PC-9 (cell line): ENCODE results near the gene MTCL3.

Experiments
- BruUV-seq: library from RNA; stranded (reverse); fragments of 400-500 nt; replicated peaks from 2 replicates; lab custom pipeline; 2021; lab: Mats Ljungman, UMichigan
- CTCF ChIA-PET: fragments of 300-600 bp; sonication (Branson Sonifier 250); formaldehyde crosslinking; loops from one replicate; lab custom pipeline; 2022; ENCODE audit warnings: antibody characterized with exemption; lab: Charles Lee
- POLR2A ChIA-PET: fragments of 300-600 bp; sonication (Branson Sonifier 250); formaldehyde crosslinking; loops from one replicate; lab custom pipeline; 2022; ENCODE audit warnings: antibody characterized with exemption; ENCODE audit not compliant: unreplicated experiment; lab: Charles Lee
- DNase-seq, 2 experiments: peaks; one replicate each; pipeline versions ENCODE4 v3.0.0 to v3.0.0-alpha.2; 2015 to 2022; ENCODE audit warnings: mixed read lengths in 1 of 2
- H2AFZ ChIP-seq: fragments of 200-600 bp; sonication (generic); 2 replicates; pipeline ENCODE4 v1.8.1; 2017; ENCODE audit warnings: antibody characterized with exemption
- H3F3A ChIP-seq: fragments of 200-600 bp; sonication (generic); 2 replicates; pipeline ENCODE4 v1.8.1; 2017; ENCODE audit warnings: antibody characterized with exemption, mild to moderate bottlenecking, low read depth; ENCODE audit not compliant: insufficient read depth
- H3K27ac ChIP-seq: fragments of 200-600 bp; sonication (generic); 2 replicates; pipeline ENCODE4 v1.6.1; 2016; ENCODE audit warnings: mixed run types
- H3K27me3 ChIP-seq: fragments of 200-600 bp; sonication (generic); 2 replicates; pipeline ENCODE4 v1.6.1; 2016; ENCODE audit warnings: low read depth, mixed run types; ENCODE audit not compliant: insufficient read depth
- H3K36me3 ChIP-seq: fragments of 200-600 bp; sonication (generic); 2 replicates; pipeline ENCODE4 v1.6.1; 2016; ENCODE audit warnings: low read depth, mixed run types
- H3K4me1 ChIP-seq: fragments of 200-600 bp; sonication (generic); replicated peaks from 2 replicates; pipeline ENCODE4 v1.6.1; 2016; ENCODE audit warnings: mixed run types; ENCODE audit not compliant: insufficient read depth
- H3K4me2 ChIP-seq: fragments of 200-600 bp; sonication (generic); 2 replicates; pipeline ENCODE4 v1.6.1; 2017; ENCODE audit warnings: mixed run types
- H3K4me3 ChIP-seq: fragments of 200-600 bp; sonication (generic); 2 replicates; pipeline ENCODE4 v1.6.1; 2016; ENCODE audit warnings: mixed run types
- H3K79me2 ChIP-seq: fragments of 200-600 bp; sonication (generic); 2 replicates; pipeline ENCODE4 v1.6.1; 2017; ENCODE audit warnings: low read depth, mixed run types
- H3K9me2 ChIP-seq: fragments of 200-600 bp; sonication (generic); 2 replicates; pipeline ENCODE4 v1.8.1; 2017; ENCODE audit warnings: mild to moderate bottlenecking; ENCODE audit not compliant: insufficient read depth
- H3K9me3 ChIP-seq: fragments of 200-600 bp; sonication (generic); 2 replicates; pipeline ENCODE4 v1.8.1; 2016; ENCODE audit warnings: low read depth; ENCODE audit not compliant: insufficient read depth
- H4K20me1 ChIP-seq: fragments of 200-600 bp; sonication (generic); 2 replicates; pipeline ENCODE4 v1.8.1; 2017; ENCODE audit not compliant: insufficient read depth
- CTCF ChIP-seq: fragments of 200-600 bp; sonication (generic); conservative IDR thresholded peaks from 2 replicates; pipeline ENCODE4 v1.6.1; 2017; ENCODE audit warnings: mixed run types, antibody characterized with exemption, mild to moderate bottlenecking, moderate library complexity
- EZH2 ChIP-seq: fragments of 200-600 bp; sonication (generic); IDR thresholded peaks from 2 replicates; pipeline ENCODE4 v1.8.0; 2017; ENCODE audit warnings: antibody characterized with exemption, low read depth
- intact Hi-C: fragments of 100-400 bp; cut with micrococcal nuclease; formaldehyde crosslinking; loops from one replicate; pipeline ENCODE4 v1.10.0; 2022; ENCODE audit not compliant: unreplicated experiment

Gene MTCL3

GRCh38 chr6:127475823-127476176 lies 43.3 kb downstream of the MTCL3 start:
- DNase-seq: no peak
- Histone ChIP-seq H3K27me3 (no peaks in the 10 kb centered on the region), H3K9me2 (no peaks in the 10 kb centered on the region), H3K4me2 (no peak overlapping the region), H3K9me3 (no peaks in the 10 kb centered on the region), H3K79me2 (no peaks in the 10 kb centered on the region), H3K4me1 (peaks cover 7% of the 10 kb centered on the region; the same call in 1 of the 2 replicates), H2AFZ (no peak overlapping the region; the same call in 1 of the 2 replicates), H3K36me3 (no peaks in the 10 kb centered on the region), H3K27ac (no peak overlapping the region), H4K20me1 (no peaks in the 10 kb centered on the region), H3K4me3 (no peak overlapping the region), H3F3A (no peaks in the 10 kb centered on the region)
- ChIA-PET CTCF (no interaction called here), POLR2A (no interaction called here)
- TF ChIP-seq EZH2: no peak
- no peak for TF ChIP-seq CTCF
- intact Hi-C loops: no loop called here
- no TSS peak for BruUV-seq

- Histone ChIP-seq H3K4me2 (no peak overlapping the region), H2AFZ (no peak overlapping the region), H3F3A (no peaks in the 10 kb centered on the region), H3K27ac (no peak overlapping the region), H3K9me3 (no peaks in the 10 kb centered on the region), H3K27me3 (no peaks in the 10 kb centered on the region), H3K9me2 (no peaks in the 10 kb centered on the region), H3K79me2 (no peaks in the 10 kb centered on the region), H4K20me1 (no peaks in the 10 kb centered on the region), H3K36me3 (no peaks in the 10 kb centered on the region), H3K4me1 (0 out of 2 replicates have a peak, but pooled peaks cover 7% of the 10 kb centered on the region), H3K4me3 (no peak overlapping the region)
- intact Hi-C loops: no loop called here
- no TSS peak for BruUV-seq
- ChIA-PET POLR2A (no interaction called here), CTCF (no interaction called here)
- TF ChIP-seq CTCF: no peak
- TF ChIP-seq EZH2: no peak
- DNase-seq: no peak
Measured at GRCh38 chr6:127475135-127475822, 43.9 kb downstream of the MTCL3 start.

GRCh38 chr6:127471379-127472255 lies 47.5 kb downstream of the MTCL3 start:
- Histone ChIP-seq H4K20me1 (no peaks in the 10 kb centered on the region), H3K27ac (no peak overlapping the region), H3K36me3 (no peaks in the 10 kb centered on the region), H3K9me3 (no peaks in the 10 kb centered on the region), H3K79me2 (no peaks in the 10 kb centered on the region), H2AFZ (no peak overlapping the region), H3K4me3 (no peak overlapping the region), H3K27me3 (no peaks in the 10 kb centered on the region), H3F3A (no peaks in the 10 kb centered on the region), H3K4me2 (peak overlapping the region; percentile 5; the same call in 1 of the 2 replicates), H3K9me2 (no peaks in the 10 kb centered on the region), H3K4me1 (0 out of 2 replicates have a peak, but pooled peaks cover 7% of the 10 kb centered on the region)
- TF ChIP-seq EZH2 (no peak), CTCF (no peak)
- POLR2A ChIA-PET: no interaction called here
- CTCF ChIA-PET: no interaction called here
- BruUV-seq: no TSS peak
- intact Hi-C loops: no loop called here
- no peak for DNase-seq
